IMR-90 (cell line): ENCODE results near the gene ITIH4. TPM values are rescaled to one million over a fixed set of nuclear protein-coding genes. Genes with fewer than 3 reads are reported as not detected.

Experiments
- ATAC-seq: fragments of 200-7000 bp; cut with Tn5 transposase; 2 replicates; pipeline ENCODE4 v1.9.1; 2020; ENCODE audit warnings: low read depth, mild to moderate bottlenecking, moderate library complexity
- BruUV-seq: library from RNA; stranded (reverse); fragments of 400-500 nt; replicated peaks from 2 replicates; lab custom pipeline; 2021; lab: Mats Ljungman, UMichigan
- CTCF ChIA-PET: fragments of 300-600 bp; formaldehyde crosslinking; extraction: SDS; loops from one replicate; lab custom pipeline; 2021; ENCODE audit warnings: antibody characterized with exemption; lab: Yijun Ruan, JAX
- POLR2A ChIA-PET: fragments of 300-600 bp; sonication (Branson Sonifier 250); formaldehyde crosslinking; loops from one replicate; lab custom pipeline; 2022; ENCODE audit warnings: antibody characterized with exemption; ENCODE audit not compliant: unreplicated experiment; lab: Charles Lee
- DNase-seq: peaks from one replicate; pipeline ENCODE4 v3.0.0; 2013
- H2AFZ ChIP-seq: replicated peaks from 2 replicates; pipeline ENCODE3; 2013; ENCODE audit warnings: low read length, mild to moderate bottlenecking; ENCODE audit not compliant: poor library complexity
- H2AK5ac ChIP-seq: 2 replicates; pipeline ENCODE4 v1.6.1; 2013; ENCODE audit warnings: low read depth, low read length, inconsistent platforms
- H2AK9ac ChIP-seq: replicated peaks from 2 replicates; pipeline ENCODE3; 2013; ENCODE audit warnings: mild to moderate bottlenecking, low read depth, low read length, moderate library complexity; ENCODE audit not compliant: poor library complexity
- H2BK120ac ChIP-seq: 2 replicates; pipeline ENCODE4 v1.6.1; 2013; ENCODE audit warnings: low read depth, low read length, inconsistent platforms
- H2BK15ac ChIP-seq: 3 replicates; pipeline ENCODE4 v1.6.1; 2013; ENCODE audit warnings: low read depth, low read length, inconsistent platforms
- H2BK20ac ChIP-seq: 2 replicates; pipeline ENCODE4 v1.6.1; 2013; ENCODE audit warnings: low read depth, mild to moderate bottlenecking, inconsistent platforms, low read length, moderate library complexity
- H2BK5ac ChIP-seq: 2 replicates; pipeline ENCODE4 v1.6.1; 2013; ENCODE audit warnings: mild to moderate bottlenecking, low read depth, low read length, inconsistent platforms; ENCODE audit not compliant: poor library complexity, severe bottlenecking
- H3K14ac ChIP-seq: replicated peaks from 2 replicates; pipeline ENCODE4 v1.6.1; 2013; ENCODE audit warnings: low read depth, low read length, inconsistent platforms
- H3K18ac ChIP-seq: 2 replicates; pipeline ENCODE4 v1.6.1; 2013; ENCODE audit warnings: low read depth, low read length, control low read depth
- H3K23ac ChIP-seq: 2 replicates; pipeline ENCODE4 v1.6.1; 2013; ENCODE audit warnings: low read depth, low read length, inconsistent platforms
- H3K27ac ChIP-seq: 2 replicates; pipeline ENCODE4 v1.5.1; 2013; ENCODE audit warnings: mild to moderate bottlenecking, control low read depth, low read length; ENCODE audit not compliant: insufficient read depth
- H3K27me3 ChIP-seq: 2 replicates; pipeline ENCODE4 v1.6.1; 2013; ENCODE audit warnings: low read length; ENCODE audit not compliant: control insufficient read depth, insufficient read depth
- H3K36me3 ChIP-seq: 2 replicates; pipeline ENCODE4 v1.6.1; 2013; ENCODE audit warnings: low read length, mixed read lengths; ENCODE audit not compliant: control insufficient read depth, insufficient read depth
- H3K4ac ChIP-seq: 2 replicates; pipeline ENCODE4 v1.6.1; 2013; ENCODE audit warnings: low read depth, low read length, inconsistent platforms
- H3K4me1 ChIP-seq: 2 replicates; pipeline ENCODE4 v1.6.1; 2013; ENCODE audit warnings: low read length, mixed read lengths; ENCODE audit not compliant: control insufficient read depth, insufficient read depth
- H3K4me2 ChIP-seq: 2 replicates; pipeline ENCODE4 v1.6.1; 2013; ENCODE audit warnings: low read depth, mild to moderate bottlenecking, control low read depth, low read length, moderate library complexity
- H3K4me3 ChIP-seq: 2 replicates; pipeline ENCODE4 v1.5.1; 2013; ENCODE audit warnings: low read depth, mild to moderate bottlenecking, control low read depth, low read length, moderate library complexity; ENCODE audit not compliant: insufficient read depth
- H3K56ac ChIP-seq: 2 replicates; pipeline ENCODE4 v1.6.1; 2013; ENCODE audit warnings: low read length, inconsistent platforms; ENCODE audit not compliant: insufficient read depth; ENCODE audit errors: extremely low read depth
- H3K79me1 ChIP-seq, 2 experiments: 2 replicates each; pipeline ENCODE4 v1.6.1; 2013; ENCODE audit warnings: low read length in 2 of 2, inconsistent platforms in 1 of 2, low read depth in 1 of 2
- H3K9ac ChIP-seq: 2 replicates; pipeline ENCODE4 v1.6.1; 2013; ENCODE audit warnings: low read depth, low read length, control low read depth
- H3K9me1 ChIP-seq: 2 replicates; pipeline ENCODE4 v1.6.1; 2013; ENCODE audit warnings: low read length, inconsistent platforms; ENCODE audit not compliant: insufficient read depth
- H3K9me3 ChIP-seq: 2 replicates; pipeline ENCODE4 v1.6.1; 2013; ENCODE audit warnings: low read length; ENCODE audit not compliant: control insufficient read depth, insufficient read depth
- H4K20me1 ChIP-seq: 2 replicates; pipeline ENCODE4 v1.6.1; 2013; ENCODE audit warnings: low read length, inconsistent platforms; ENCODE audit not compliant: insufficient read depth
- H4K5ac ChIP-seq: 2 replicates; pipeline ENCODE4 v1.6.1; 2013; ENCODE audit warnings: mild to moderate bottlenecking, low read depth, low read length, control low read depth
- H4K8ac ChIP-seq, 2 experiments: 2 replicates each; pipeline ENCODE4 v1.6.1; 2013; ENCODE audit warnings: low read depth in 2 of 2, low read length in 2 of 2, control low read depth in 1 of 2, inconsistent platforms in 1 of 2
- H4K91ac ChIP-seq: 2 replicates; pipeline ENCODE4 v1.6.1; 2013; ENCODE audit warnings: low read depth, low read length, inconsistent platforms; ENCODE audit not compliant: insufficient read depth
- BHLHE40 ChIP-seq: fragments of 150-350 bp; IDR thresholded peaks from 2 replicates; pipeline ENCODE4 v1.6.1; 2016; ENCODE audit warnings: mild to moderate bottlenecking, low read depth, low read length
- CEBPB ChIP-seq: IDR thresholded peaks from 2 replicates; pipeline ENCODE4 v1.6.1; 2012; ENCODE audit warnings: low read depth, low read length, improper control_type of control experiment
- CHD1 ChIP-seq: IDR thresholded peaks from 2 replicates; pipeline ENCODE4 v1.6.1; 2012; ENCODE audit warnings: low read depth, low read length, improper control_type of control experiment
- FOS ChIP-seq: fragments of 150-350 bp; IDR thresholded peaks from 2 replicates; pipeline ENCODE4 v1.6.1; 2016; ENCODE audit warnings: low read depth, low read length
- MAFK ChIP-seq: IDR thresholded peaks from 2 replicates; pipeline ENCODE4 v1.6.1; 2012; ENCODE audit warnings: low read depth, low read length, improper control_type of control experiment
- MAZ ChIP-seq: IDR thresholded peaks from 2 replicates; pipeline ENCODE4 v1.6.1; 2012; ENCODE audit warnings: low read depth, mild to moderate bottlenecking, low read length, improper control_type of control experiment, moderate library complexity, borderline replicate concordance
- MXI1 ChIP-seq: IDR thresholded peaks from 2 replicates; pipeline ENCODE4 v1.6.1; 2012; ENCODE audit warnings: low read depth, mild to moderate bottlenecking, low read length, moderate library complexity, borderline replicate concordance
- POLR2A ChIP-seq: IDR thresholded peaks from 2 replicates; pipeline ENCODE4 v1.6.1; 2012; ENCODE audit warnings: mild to moderate bottlenecking, low read depth, low read length
- RAD21 ChIP-seq: IDR thresholded peaks from 2 replicates; pipeline ENCODE4 v1.6.1; 2012; ENCODE audit warnings: low read length, improper control_type of control experiment
- RCOR1 ChIP-seq: IDR thresholded peaks from 2 replicates; pipeline ENCODE4 v1.6.1; 2012; ENCODE audit warnings: mild to moderate bottlenecking, low read length, improper control_type of control experiment; ENCODE audit not compliant: insufficient replicate concordance
- RFX5 ChIP-seq: IDR thresholded peaks from 2 replicates; pipeline ENCODE4 v1.8.0; 2012; ENCODE audit warnings: low read depth, mild to moderate bottlenecking, low read length, moderate library complexity
- SMC3 ChIP-seq: fragments of 150-350 bp; IDR thresholded peaks from 2 replicates; pipeline ENCODE4 v1.6.1; 2016; ENCODE audit warnings: low read depth, mild to moderate bottlenecking, antibody characterized with exemption, low read length, moderate library complexity
- WGBS, 2 experiments: methylation state at CpG; one replicate each; pipeline versions ENCODE4 v1.1.5 to v1.1.7; 2013; ENCODE audit warnings: missing lambda C conversion rate in 2 of 2; ENCODE audit not compliant: insufficient read length in 1 of 2; ENCODE audit errors: extremely low coverage in 2 of 2; 5-methylcytosine and 5-hydroxymethylcytosine counted together
- dilution Hi-C: fragments of 300-500 bp; cut with HindIII; formaldehyde crosslinking; loops from one replicate; pipeline ENCODE4 v1.14.3; 2018; ENCODE audit warnings: low sequenced_read_pairs; ENCODE audit not compliant: unreplicated experiment
- in situ Hi-C: fragments of 300-500 bp; cut with MboI; formaldehyde crosslinking; loops from 3 replicates; pipeline ENCODE4 v1.14.3; 2019; ENCODE audit warnings: low sequenced_read_pairs, inconsistent platforms, mixed read lengths
- intact Hi-C: fragments of 100-400 bp; cut with micrococcal nuclease; formaldehyde crosslinking; loops from 2 replicates; pipeline ENCODE4 v1.10.0; 2022
- polyA plus RNA-seq, 3 experiments: library from polyadenylated mRNA; depleted of rRNA; stranded (reverse); fragments of >200 nt; gene quantifications; 2 replicates each; pipeline ENCODE4 v1.2.3, GENCODE V29; 2012; ENCODE audit warnings: low replicate concordance in 1 of 3
- total RNA-seq: library from RNA; depleted of rRNA; stranded (reverse); fragments of >200 nt; gene quantifications from 2 replicates; pipeline ENCODE4 v1.2.3, GENCODE V29; 2012
- TF ChIP-seq, protein P1 (sequence below): fragments of 150-350 bp; IDR thresholded peaks from 2 replicates; pipeline ENCODE4 v1.6.1; 2016; ENCODE audit warnings: low read depth, mild to moderate bottlenecking, low read length, moderate library complexity, borderline replicate concordance

The ITIH4 gene
- total and polyA plus RNA-seq, 2 of the 4 experiments (the other 2 are of a cell fraction) = 0.26 to 0.36 TPM

- Histone ChIP-seq H4K8ac (no peak overlapping the region), H3K18ac (no peak overlapping the region), H3K27ac (no peak overlapping the region), H3K56ac (no peak overlapping the region), H2AFZ (no peak overlapping the region), H3K9me3 (no peaks in the 10 kb centered on the region), H2BK20ac (no peak overlapping the region), H3K36me3 (no peaks in the 10 kb centered on the region), H2BK120ac (no peak overlapping the region), H2AK9ac (no peak overlapping the region), H3K4ac (no peak overlapping the region), H4K91ac (no peak overlapping the region), H4K20me1 (no peaks in the 10 kb centered on the region), H3K27me3 (peaks cover 19% of the 10 kb centered on the region; the same call in 1 of the 2 replicates), H3K23ac (no peak overlapping the region), H3K79me1 (no peaks in the 10 kb centered on the region), H2BK15ac (no peak overlapping the region), H4K5ac (no peak overlapping the region), H3K14ac (no peak overlapping the region), H3K9me1 (no peaks in the 10 kb centered on the region), H3K4me2 (no peak overlapping the region), H3K4me3 (no peak overlapping the region), H3K4me1 (no peaks in the 10 kb centered on the region), H3K9ac (no peak overlapping the region), H2AK5ac (no peak overlapping the region), H2BK5ac (no peak overlapping the region)
- 9% methylated on average over 1 of the region's 2 CpGs; no CpG with 5 or more reads in 1 of the 2 experiments for WGBS, 2 experiments
- no TSS peak for BruUV-seq
- CTCF ChIA-PET = interaction anchor here (1.7 kb wide), 1 partner anchor 12 kb away, joined by 6 read pairs; no protein-coding TSS in a partner anchor
- no peak for TF ChIP-seq RCOR1
- TF ChIP-seq POLR2A = no peak
- TF ChIP-seq BHLHE40 = no peak
- TF ChIP-seq RAD21 = no peak
- TF ChIP-seq, protein P1, sequence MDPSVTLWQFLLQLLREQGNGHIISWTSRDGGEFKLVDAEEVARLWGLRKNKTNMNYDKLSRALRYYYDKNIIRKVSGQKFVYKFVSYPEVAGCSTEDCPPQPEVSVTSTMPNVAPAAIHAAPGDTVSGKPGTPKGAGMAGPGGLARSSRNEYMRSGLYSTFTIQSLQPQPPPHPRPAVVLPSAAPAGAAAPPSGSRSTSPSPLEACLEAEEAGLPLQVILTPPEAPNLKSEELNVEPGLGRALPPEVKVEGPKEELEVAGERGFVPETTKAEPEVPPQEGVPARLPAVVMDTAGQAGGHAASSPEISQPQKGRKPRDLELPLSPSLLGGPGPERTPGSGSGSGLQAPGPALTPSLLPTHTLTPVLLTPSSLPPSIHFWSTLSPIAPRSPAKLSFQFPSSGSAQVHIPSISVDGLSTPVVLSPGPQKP = no peak
- TF ChIP-seq FOS = no peak
- TF ChIP-seq CEBPB = no peak
- no peak for TF ChIP-seq CHD1
- TF ChIP-seq MXI1 = no peak
- no peak for TF ChIP-seq MAZ
- TF ChIP-seq MAFK = no peak
- TF ChIP-seq RFX5 = no peak
- no peak for TF ChIP-seq SMC3
- DNase-seq = no peak
- intact Hi-C loops (no loop called here), dilution Hi-C loops (no loop called here), in situ Hi-C loops (no loop called here)
- POLR2A ChIA-PET = no interaction called here
- ATAC-seq = no peak
Observed at GRCh38 chr3:52809149-52809548, 21.3 kb downstream of the ITIH4 start.
